ENCODE data around the gene TUBA8.
"Not testable (repeated sequence)": the region's sequence is repeated elsewhere in the genome, so short reads cannot be mapped to it uniquely, and the experiment has no call there.

The TUBA8 gene

GRCh38 chr22:18115906-18116371, 5.3 kb downstream of the TUBA8 start:
- no peak for DNase-seq (ENCODE audit: low spot score)
- TF ChIP-seq, protein P1, sequence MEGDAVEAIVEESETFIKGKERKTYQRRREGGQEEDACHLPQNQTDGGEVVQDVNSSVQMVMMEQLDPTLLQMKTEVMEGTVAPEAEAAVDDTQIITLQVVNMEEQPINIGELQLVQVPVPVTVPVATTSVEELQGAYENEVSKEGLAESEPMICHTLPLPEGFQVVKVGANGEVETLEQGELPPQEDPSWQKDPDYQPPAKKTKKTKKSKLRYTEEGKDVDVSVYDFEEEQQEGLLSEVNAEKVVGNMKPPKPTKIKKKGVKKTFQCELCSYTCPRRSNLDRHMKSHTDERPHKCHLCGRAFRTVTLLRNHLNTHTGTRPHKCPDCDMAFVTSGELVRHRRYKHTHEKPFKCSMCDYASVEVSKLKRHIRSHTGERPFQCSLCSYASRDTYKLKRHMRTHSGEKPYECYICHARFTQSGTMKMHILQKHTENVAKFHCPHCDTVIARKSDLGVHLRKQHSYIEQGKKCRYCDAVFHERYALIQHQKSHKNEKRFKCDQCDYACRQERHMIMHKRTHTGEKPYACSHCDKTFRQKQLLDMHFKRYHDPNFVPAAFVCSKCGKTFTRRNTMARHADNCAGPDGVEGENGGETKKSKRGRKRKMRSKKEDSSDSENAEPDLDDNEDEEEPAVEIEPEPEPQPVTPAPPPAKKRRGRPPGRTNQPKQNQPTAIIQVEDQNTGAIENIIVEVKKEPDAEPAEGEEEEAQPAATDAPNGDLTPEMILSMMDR (IDR thresholded peaks at IDR 0.05; ENCODE audit: extremely low read depth, missing control alignments), result no peak

DNA sequence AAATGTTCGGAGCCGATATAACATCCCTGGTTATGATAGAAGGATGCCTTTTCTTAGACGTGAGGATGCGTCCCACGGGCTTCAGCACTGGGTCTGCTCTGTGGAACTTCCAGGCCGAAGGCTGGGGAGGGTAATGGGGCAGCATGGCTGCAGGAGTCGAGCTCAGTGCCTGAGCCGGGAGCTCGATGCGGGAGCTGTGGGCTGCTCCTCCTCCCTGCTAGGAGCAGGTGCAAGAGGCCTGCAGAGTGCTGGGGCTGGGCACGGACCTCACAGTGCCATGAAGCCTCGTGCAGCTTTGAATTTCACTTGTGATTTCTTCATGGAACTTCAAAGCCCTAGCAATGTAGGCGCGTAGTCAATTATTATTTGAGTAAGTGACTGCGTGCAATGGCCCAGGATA, 6.0 kb downstream of the TUBA8 start:
- TF ChIP-seq, protein P1 (IDR thresholded peaks at IDR 0.05; ENCODE audit: extremely low read depth, missing control alignments), result no peak
- DNase-seq (ENCODE audit: low spot score), result no peak

DNA sequence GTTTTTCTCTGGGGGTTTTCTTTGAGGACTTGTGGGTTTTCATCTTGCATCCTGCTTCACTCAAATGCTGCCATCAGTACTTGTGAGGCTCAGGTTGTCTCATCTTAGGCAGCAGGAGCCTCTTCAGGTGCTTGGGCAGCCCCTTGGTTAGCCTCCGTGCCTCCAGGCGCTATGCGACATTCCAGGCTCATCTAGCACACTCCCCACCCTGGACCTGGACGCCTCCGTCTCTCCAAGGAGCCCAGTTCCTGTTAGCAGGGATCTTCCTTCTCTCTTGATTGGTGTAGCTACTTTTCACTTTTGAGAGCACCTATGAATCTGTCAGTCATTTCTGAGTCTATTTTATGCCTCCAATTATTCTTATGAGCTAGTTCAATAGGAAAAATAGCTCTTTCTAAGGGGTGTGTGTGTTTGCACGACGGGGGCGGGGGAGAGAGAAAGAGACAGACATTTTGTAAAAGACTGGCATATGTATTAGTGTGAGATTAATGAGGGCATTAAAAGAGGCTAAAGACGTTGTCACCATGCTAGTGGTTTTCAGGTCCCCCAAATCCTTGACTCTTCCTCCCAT, 7.8 kb downstream of the TUBA8 start:
- DNase-seq (ENCODE audit: low spot score), result no peak
- TF ChIP-seq, protein P1 (IDR thresholded peaks at IDR 0.05; ENCODE audit: extremely low read depth, missing control alignments), result no peak

- TF ChIP-seq, protein P1 (IDR thresholded peaks at IDR 0.05; ENCODE audit: extremely low read depth, missing control alignments), result no peak
- no peak for DNase-seq (ENCODE audit: low spot score)
Observed at GRCh38 chr22:18119409-18120110, 9.0 kb downstream of the TUBA8 start.

- TF ChIP-seq, protein P1 (IDR thresholded peaks at IDR 0.05; ENCODE audit: extremely low read depth, missing control alignments), result no peak
- DNase-seq (ENCODE audit: low spot score), result no peak
Observed at GRCh38 chr22:18120857-18121256, 10.2 kb downstream of the TUBA8 start.

DNA sequence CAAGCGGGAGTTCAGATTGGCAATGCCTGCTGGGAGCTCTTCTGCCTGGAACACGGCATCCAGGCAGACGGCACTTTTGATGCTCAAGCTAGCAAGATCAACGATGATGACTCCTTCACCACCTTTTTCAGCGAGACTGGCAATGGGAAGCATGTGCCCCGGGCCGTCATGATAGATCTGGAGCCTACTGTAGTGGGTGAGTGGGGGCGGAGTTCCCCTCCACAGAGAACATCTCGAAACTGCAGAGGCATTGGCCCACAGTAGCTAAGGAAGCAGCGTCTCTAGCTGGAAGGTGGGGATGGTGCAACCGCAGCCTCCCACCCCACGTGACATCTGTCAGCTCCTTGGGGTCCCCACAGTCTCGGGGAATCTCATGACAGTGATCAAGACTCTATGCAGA, 10.9 kb downstream of the TUBA8 start:
- DNase-seq (ENCODE audit: low spot score), result no peak
- TF ChIP-seq, protein P1 (IDR thresholded peaks at IDR 0.05; ENCODE audit: extremely low read depth, missing control alignments), result no peak

- TF ChIP-seq, protein P1 (IDR thresholded peaks at IDR 0.05; ENCODE audit: extremely low read depth, missing control alignments), result no peak
- DNase-seq (ENCODE audit: low spot score), result no peak
Observed at GRCh38 chr22:18121954-18122554, 11.4 kb downstream of the TUBA8 start.

DNA sequence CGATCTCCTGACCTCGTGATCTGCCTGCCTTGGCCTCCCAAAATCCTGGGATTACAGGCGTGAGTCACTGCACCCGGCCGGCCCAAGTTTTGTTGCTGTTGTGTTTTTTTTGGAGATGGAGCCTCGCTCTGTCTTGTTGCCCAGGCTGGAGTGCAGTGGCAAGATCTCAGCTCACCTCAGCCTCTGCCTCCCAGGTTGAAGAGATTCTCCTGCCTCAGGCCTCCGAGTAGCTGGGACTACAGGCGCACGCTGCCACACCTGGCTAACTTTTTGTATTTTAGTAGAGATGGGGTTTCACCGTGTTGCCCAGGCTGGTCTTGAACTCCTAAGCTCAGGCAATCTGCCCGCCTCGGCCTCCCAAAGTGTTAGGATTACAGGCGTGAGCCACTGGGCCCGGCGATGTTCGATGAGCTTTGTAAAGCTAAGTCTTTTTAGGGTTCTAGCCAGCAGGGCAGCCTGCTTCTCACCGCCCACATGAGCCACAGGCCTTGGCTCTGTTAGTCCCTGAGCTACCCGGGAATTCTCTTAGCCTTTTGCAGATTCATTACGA, 12.9 kb downstream of the TUBA8 start:
- DNase-seq (ENCODE audit: low spot score), result not testable (repeated sequence)

All from GM20000 (cell line).